Prostate gland (tissue), 2 donors: ENCODE data around the gene LPP. TPM values are rescaled to one million over a fixed set of nuclear protein-coding genes. Genes with fewer than 3 reads are reported as not detected.

ENCODE experiments used
- DNase-seq: peaks from one replicate; pipeline ENCODE4 v3.0.0-alpha.2; 2019; ENCODE audit warnings: low spot score
- H3K27ac ChIP-seq, 2 donors: fragments of 200-600 bp; sonication (generic); 2 replicates each; pipeline ENCODE4 v1.5.1; 2017 to 2019
- H3K27me3 ChIP-seq: fragments of 200-600 bp; sonication (generic); replicated peaks from 2 replicates; pipeline ENCODE4 v1.5.1; 2019; ENCODE audit not compliant: insufficient read depth
- H3K36me3 ChIP-seq, 2 donors: fragments of 200-600 bp; sonication (generic); 1 replicate in 1 of 2; 2 replicates in 1 of 2; pipeline versions ENCODE4 v1.5.1 to v1.8.1; 2017 to 2019
- H3K4me1 ChIP-seq: fragments of 200-600 bp; sonication (generic); replicated peaks from 2 replicates; pipeline ENCODE4 v1.5.1; 2019
- H3K4me3 ChIP-seq, 2 donors: fragments of 200-600 bp; sonication (generic); 2 replicates each; pipeline ENCODE4 v1.5.1; 2017 to 2019
- H3K9me3 ChIP-seq: fragments of 200-600 bp; sonication (generic); 2 replicates; pipeline ENCODE4 v1.5.1; 2017
- CTCF ChIP-seq, 4 experiments: fragments of 200-600 bp in 2 of 4; fragments of 450-650 bp in 2 of 4; sonication (generic) in 2 of 4; IDR thresholded peaks; 1 replicate in 3 of 4; 2 replicates in 1 of 4; pipeline ENCODE4 v1.5.1; 2016 to 2019; ENCODE audit warnings: antibody characterized with exemption in 4 of 4, mild to moderate bottlenecking in 2 of 4, moderate library complexity in 2 of 4
- POLR2A ChIP-seq: fragments of 450-650 bp; IDR thresholded peaks from one replicate; pipeline ENCODE4 v1.6.1; 2016; ENCODE audit warnings: antibody characterized with exemption, mild to moderate bottlenecking
- POLR2AphosphoS5 ChIP-seq: sonication (generic); formaldehyde crosslinking; IDR thresholded peaks from one replicate; pipeline ENCODE4 v1.6.1; 2017; ENCODE audit warnings: antibody characterized with exemption
- WGBS: methylation state at CpG from one replicate; pipeline ENCODE4 v1.1.5; 2018; 5-methylcytosine and 5-hydroxymethylcytosine counted together
- intact Hi-C: fragments of 100-400 bp; cut with DNase I; formaldehyde crosslinking; loops from one replicate; pipeline ENCODE4 v1.14.2; 2022
- total RNA-seq, 2 donors: library from RNA; depleted of rRNA; stranded (reverse); fragments of >200 nt; gene quantifications; one replicate each; pipeline ENCODE4 v1.1.0, GENCODE V29; 2016

LPP gene
- total RNA-seq, 2 donors from 2014 or later: 219 to 248 TPM

DNA sequence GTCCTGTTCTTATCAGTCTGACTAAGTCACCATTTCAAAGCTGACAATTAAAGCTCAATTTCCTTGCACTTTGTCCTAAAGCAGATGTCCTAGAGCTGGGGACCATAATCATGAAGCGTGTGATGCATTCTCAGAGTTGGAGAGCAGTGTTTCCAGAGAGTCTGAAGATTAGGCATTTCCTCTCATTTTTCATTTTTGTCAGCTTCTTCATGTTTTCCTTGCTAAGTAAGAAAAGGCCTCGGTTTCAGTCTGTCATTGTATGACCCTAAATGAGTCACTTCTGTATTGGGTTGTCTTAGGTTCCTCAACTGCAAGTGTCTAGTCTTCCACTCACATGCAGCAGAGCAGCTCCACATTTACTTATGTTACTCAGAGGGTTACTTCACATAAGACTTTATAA, 760.6 kb downstream of the LPP start:
- Histone ChIP-seq H3K4me1 (no peaks in the 10 kb centered on the region), H3K36me3 (no peaks in the 10 kb centered on the region), H3K9me3 (no peaks in the 10 kb centered on the region), H3K27me3 (no peaks in the 10 kb centered on the region), H3K27ac (no peak overlapping the region), H3K4me3 (no peak overlapping the region)
- WGBS: 61% methylated on average over 2 of the region's 2 CpGs
- TF ChIP-seq CTCF (IDR thresholded peaks at IDR 0.05) (no peak), POLR2AphosphoS5 (no peak), POLR2A (no peak)
- no peak for DNase-seq
- intact Hi-C loops: no loop called here

DNA sequence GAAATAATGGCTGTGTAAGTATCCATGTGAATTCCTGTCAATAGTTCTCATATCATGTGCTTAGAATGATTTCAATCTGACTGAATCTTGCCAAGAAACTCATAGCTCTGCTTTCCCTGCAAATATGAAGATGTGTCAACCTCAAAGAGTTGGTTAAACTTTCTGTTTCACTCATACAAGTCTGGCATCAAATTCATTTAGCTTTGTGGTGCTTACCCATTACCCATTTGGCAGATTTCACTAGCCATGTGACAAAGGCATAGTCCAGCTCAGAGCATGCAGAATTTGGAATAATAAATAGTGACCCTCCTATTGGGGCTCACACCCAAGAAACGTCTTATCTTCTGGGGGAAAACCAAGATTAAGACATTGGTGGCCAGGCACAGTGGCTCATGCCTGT, 761.2 kb downstream of the LPP start:
- 66% methylated on average over 1 of the region's 1 CpG for WGBS
- Histone ChIP-seq H3K4me3 (no peak overlapping the region), H3K27ac (no peak overlapping the region), H3K36me3 (no peaks in the 10 kb centered on the region), H3K27me3 (no peaks in the 10 kb centered on the region), H3K4me1 (no peaks in the 10 kb centered on the region), H3K9me3 (no peaks in the 10 kb centered on the region)
- no peak for DNase-seq
- TF ChIP-seq POLR2AphosphoS5 (no peak), POLR2A (no peak), CTCF (IDR thresholded peaks at IDR 0.05) (no peak)
- intact Hi-C loops: no loop called here

DNA sequence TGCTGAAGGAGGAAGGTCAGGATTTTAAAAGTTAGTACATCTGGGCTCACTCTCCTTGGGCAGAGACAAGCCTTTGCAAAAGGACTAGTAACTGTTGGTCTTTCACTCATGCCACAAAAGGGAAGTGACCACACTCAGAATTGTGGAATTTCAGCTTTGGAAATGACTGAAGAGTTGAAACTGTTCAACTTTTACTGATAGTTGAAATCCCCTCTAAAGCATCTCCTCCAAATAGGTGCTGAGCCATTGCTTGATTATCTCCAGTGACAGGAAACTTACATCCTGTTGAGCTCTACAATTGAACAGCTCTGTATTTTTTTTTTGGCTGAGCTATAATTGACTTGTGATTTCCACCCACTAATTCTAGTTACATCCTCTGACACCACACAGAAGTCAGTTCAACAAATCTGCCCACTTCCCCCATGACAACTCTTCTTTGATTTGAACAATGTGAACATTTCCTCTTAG, 763.0 kb downstream of the LPP start:
- no peaks in the 10 kb centered on the region for H3K36me3 ChIP-seq
- intact Hi-C loops: no loop called here
- H3K4me3 ChIP-seq: no peak overlapping the region
- H3K9me3 ChIP-seq: no peaks in the 10 kb centered on the region
- no peaks in the 10 kb centered on the region for H3K27me3 ChIP-seq
- no peak overlapping the region for H3K27ac ChIP-seq
- H3K4me1 ChIP-seq: no peaks in the 10 kb centered on the region
- TF ChIP-seq CTCF (IDR thresholded peaks at IDR 0.05): no peak
- TF ChIP-seq POLR2AphosphoS5: no peak
- no peak for TF ChIP-seq POLR2A
- no peak for DNase-seq

DNA sequence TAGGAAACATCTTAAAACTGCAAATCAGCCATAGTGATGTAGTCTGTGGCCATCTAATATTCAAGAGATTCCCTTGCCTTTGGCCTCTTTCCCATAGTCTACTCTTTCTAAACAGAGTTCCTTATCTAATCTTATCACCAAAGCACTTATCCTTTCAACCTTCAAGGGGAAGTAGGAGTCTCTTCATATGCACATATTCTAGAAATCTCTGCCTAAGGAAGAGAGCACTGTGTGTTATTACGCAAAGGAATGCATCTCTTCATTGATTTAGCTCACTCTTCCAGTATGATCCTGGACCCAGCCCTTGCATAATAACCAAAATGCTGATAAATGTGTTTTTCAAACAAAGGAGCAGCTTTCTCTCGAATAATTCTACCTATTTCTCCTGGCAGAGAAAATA, 764.1 kb downstream of the LPP start:
- H3K27me3 ChIP-seq: no peaks in the 10 kb centered on the region
- H3K36me3 ChIP-seq: no peaks in the 10 kb centered on the region
- intact Hi-C loops: no loop called here
- no peaks in the 10 kb centered on the region for H3K9me3 ChIP-seq
- H3K27ac ChIP-seq: no peak overlapping the region
- no peaks in the 10 kb centered on the region for H3K4me1 ChIP-seq
- 73% methylated on average over 2 of the region's 2 CpGs for WGBS
- no peak overlapping the region for H3K4me3 ChIP-seq
- DNase-seq: no peak
- TF ChIP-seq POLR2A: no peak
- no peak for TF ChIP-seq POLR2AphosphoS5
- TF ChIP-seq CTCF (IDR thresholded peaks at IDR 0.05): no peak

DNA sequence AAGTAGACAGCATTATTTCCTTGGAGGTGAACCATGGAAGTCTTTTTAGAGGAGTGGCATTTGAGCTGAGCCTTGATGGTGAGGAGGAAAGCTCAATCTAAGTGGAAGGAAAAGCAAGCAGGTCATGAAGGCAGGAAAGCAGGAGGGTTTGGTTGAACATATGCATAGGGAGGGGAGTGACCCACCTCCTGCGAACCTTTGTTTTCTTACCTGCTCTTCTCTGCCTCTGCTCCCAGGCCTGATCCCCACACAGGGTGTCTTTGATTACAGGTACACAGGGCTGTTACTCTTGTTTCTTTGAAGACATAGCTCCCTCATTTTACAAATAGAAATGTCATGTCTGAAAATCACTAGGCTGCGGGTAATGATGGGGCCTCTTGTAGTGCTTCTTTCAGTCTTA, 769.7 kb downstream of the LPP start:
- no peaks in the 10 kb centered on the region for H3K9me3 ChIP-seq
- no peak overlapping the region for H3K4me3 ChIP-seq
- H3K4me1 ChIP-seq: no peaks in the 10 kb centered on the region
- WGBS: 96% methylated on average over 2 of the region's 2 CpGs
- no peak for DNase-seq
- H3K27ac ChIP-seq: no peak overlapping the region
- no peaks in the 10 kb centered on the region for H3K27me3 ChIP-seq
- H3K36me3 ChIP-seq: no peaks in the 10 kb centered on the region
- TF ChIP-seq POLR2AphosphoS5 (no peak), POLR2A (no peak), CTCF (IDR thresholded peaks at IDR 0.05) (no peak)
- intact Hi-C loops: no loop called here
